HL-60/S4 (cell line): ENCODE results near the gene ATXN2L.

Experiments used
- in situ Hi-C: fragments of 300-500 bp; cut with MboI; formaldehyde crosslinking; loops from 2 replicates; pipeline ENCODE4 v1.14.3; 2022; ENCODE audit warnings: low sequenced_read_pairs

ATXN2L gene

GRCh38 chr16:28883221-28883996, 60.6 kb downstream of the ATXN2L start:
- in situ Hi-C loops, result no loop called here

GRCh38 chr16:28884045-28884444, 61.2 kb downstream of the ATXN2L start:
- in situ Hi-C loops, result no loop called here
